ENCODE results near the gene IL17RD.

IL17RD gene

GRCh38 chr3:57164657-57165573, at the start of gene IL17RD:
IL17RD (minus strand) TSS chr3:57165353; CDS start chr3:57165286, 67 bp downstream.
- DNase-seq (ENCODE audit: low read depth in 3 of 3), result peak; percentile 13 to 33 (median 28)

GRCh38 chr3:57206423-57206822, 41.3 kb upstream of the IL17RD start:
- DNase-seq (ENCODE audit: low read depth in 3 of 3), result no peak

GRCh38 chr3:57199895-57200297, 34.7 kb upstream of the IL17RD start, which contains the start of gene HESX1:
HESX1 (minus strand) TSS chr3:57199978; CDS start chr3:57199918, 60 bp downstream.
- no peak for DNase-seq (ENCODE audit: low read depth in 3 of 3)

DNA sequence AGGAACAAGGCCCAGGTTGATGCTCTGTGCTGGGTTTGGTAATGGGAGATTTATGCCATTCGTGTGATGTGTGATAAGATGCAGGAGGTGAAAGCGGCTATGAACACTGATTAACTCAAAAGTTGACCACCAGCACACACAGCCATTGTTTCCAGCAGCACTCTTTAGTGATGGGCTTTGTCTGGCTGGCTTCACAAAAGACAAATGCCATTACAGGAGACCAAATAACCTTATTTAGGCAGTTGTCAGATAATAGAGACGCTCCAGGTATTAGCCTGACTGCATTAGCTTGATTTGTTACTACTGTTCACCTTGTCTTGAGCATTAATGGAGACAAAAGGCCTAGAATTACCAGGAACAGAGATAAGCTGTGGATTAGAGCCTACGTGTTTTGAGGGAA, 29.5 kb upstream of the IL17RD start:
- no peak for DNase-seq (ENCODE audit: low read depth in 3 of 3)

- no peak for DNase-seq (ENCODE audit: low read depth in 3 of 3)
Observed at GRCh38 chr3:57192028-57192427, 26.9 kb upstream of the IL17RD start.

GRCh38 chr3:57184526-57184925, 19.4 kb upstream of the IL17RD start:
- DNase-seq (ENCODE audit: low read depth in 3 of 3), result no peak

DNA sequence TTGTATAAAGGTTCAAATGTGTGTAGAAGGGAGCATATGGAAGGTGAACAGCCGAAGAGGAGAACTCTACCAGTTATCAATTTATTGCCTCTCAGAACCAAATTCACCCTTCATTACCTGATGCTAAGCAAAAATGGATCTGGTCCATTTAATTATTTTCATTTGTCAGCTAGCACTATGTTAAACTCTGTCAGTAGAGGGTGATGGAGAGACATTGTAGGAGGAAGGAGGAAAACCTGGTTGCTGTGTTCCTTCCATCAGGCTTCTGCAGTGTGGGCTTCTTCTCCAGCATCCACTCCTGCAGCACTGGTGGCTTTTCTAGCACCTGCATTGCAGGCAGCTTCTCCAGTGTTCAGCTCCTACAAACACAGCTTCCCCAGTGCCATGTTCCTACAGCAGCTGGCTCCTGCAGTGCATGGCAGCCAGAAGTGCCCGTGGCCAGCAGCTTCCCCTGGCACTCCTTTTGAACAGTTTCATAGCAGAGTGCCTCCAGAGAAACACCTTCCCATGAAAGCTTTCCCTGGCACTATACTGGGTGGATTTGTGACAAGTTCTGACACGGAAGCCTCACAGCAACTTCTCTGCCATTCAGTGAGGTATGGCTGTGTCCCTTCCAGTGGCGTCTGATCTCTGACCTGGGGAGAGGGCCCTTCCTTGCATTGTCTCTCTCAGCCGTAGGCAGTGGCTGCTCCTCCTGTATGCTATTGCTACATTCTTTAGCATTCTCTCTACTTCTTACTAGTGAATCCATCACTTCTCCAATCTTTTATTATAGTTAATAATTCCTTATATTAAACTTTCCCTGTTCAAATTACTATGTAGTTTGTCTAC, 14.6 kb upstream of the IL17RD start:
- no peak for DNase-seq (ENCODE audit: low read depth in 3 of 3)

GRCh38 chr3:57176045-57176444, 10.9 kb upstream of the IL17RD start:
- no peak for DNase-seq (ENCODE audit: low read depth in 3 of 3)

DNA sequence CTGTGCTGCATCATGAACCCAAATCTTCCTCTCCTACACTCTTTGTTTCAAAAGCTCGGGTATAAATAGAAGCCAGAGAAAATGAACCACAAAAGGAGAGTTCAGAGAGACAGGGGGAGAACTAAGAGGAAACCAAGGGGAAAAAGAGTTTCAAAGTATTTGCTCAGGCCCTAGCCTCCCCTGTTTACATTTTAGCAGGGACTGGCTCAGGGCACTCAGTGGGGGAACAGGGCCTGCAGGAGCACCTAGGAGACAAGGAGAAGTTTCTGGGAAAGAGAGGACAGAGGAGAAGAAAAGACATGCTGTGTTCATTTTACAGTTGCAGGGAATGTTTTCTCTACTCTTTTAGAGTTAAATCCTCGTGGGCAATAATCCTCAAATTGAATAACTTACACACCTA, 8.5 kb upstream of the IL17RD start:
- DNase-seq (ENCODE audit: low read depth in 3 of 3), result no peak

DNA sequence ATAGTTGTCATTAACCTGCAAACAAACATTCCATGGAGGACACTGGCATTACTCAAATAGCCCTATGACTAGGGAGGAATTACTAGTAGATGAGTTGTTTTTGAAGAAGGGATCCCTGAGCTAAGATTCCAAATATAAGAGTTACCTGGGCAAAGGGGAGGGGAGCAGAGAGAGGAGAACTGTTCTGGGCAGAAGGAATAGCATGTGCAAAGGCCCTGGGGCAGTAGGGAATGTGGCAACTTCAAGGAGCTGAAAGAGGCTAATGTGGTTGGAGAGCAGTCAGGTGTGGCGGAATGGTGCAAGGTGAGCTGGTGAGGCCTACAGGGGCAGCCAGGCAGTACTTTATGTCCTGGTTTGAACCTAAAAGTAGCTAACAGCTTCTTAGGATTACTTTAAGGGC, 5.8 kb upstream of the IL17RD start:
- DNase-seq (ENCODE audit: low read depth in 3 of 3), result no peak

GRCh38 chr3:57169872-57170623, 4.9 kb upstream of the IL17RD start:
- DNase-seq (ENCODE audit: low read depth in 3 of 3), result peak; percentile 18 to 36 (median 30)

- DNase-seq (ENCODE audit: low read depth in 3 of 3), result no peak
Observed at GRCh38 chr3:57169108-57169507, 4.0 kb upstream of the IL17RD start.

DNA sequence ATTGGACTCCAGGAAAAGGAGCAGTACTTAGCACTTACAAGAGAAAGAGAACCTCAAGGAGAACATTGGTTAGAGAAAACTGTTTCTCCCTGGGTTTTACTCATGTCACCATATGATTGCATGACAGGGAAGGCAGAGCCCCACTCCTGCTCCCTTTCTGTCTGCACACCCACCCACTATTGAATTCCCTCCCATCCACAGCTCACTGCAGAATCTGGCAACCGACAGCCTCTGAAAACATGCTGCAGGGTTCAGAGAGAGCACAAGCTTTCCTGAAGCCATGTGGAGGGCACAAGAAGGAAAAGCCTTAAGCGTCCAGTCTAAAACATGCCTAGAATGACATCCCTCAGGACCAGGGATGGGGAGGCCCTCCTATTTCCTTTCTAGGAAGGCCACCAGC, 3.0 kb upstream of the IL17RD start:
- DNase-seq (ENCODE audit: low read depth in 3 of 3), result no peak

- DNase-seq (ENCODE audit: low read depth in 3 of 3), result no peak
Observed at GRCh38 chr3:57166660-57167059, 1.5 kb upstream of the IL17RD start.

GRCh38 chr3:57165641-57166040, 488 bp upstream of the IL17RD start:
- DNase-seq (ENCODE audit: low read depth in 3 of 3), result no peak

DNA sequence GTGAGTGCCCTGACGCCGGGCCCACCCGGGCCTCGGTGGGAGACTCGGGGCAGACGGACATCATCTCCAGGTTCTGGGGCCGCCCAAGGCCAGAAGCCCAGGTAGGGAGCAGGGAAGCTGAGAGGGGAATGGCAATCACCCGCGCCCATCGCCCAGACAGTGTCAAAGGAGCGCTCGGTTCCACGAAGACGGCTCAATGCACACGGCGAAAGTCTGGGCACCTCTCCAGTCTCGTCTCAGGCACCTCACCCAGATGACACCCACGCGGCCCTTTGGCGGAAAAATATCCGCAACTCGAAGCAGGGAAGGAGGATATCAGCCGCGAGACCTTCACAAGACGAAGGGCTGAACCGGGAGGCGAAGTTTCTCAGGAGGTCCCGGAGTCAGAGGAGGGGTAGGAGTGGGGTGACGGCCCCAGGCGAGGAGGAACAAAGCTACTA, 916 bp downstream of the IL17RD start:
- no peak for DNase-seq (ENCODE audit: low read depth in 3 of 3)

- no peak for DNase-seq (ENCODE audit: low read depth in 3 of 3)
Observed at GRCh38 chr3:57163751-57164150, 1.4 kb downstream of the IL17RD start.

- DNase-seq (ENCODE audit: low read depth in 3 of 3), result no peak
Observed at GRCh38 chr3:57161915-57162314, 3.2 kb downstream of the IL17RD start.

GRCh38 chr3:57160765-57161538, 4.2 kb downstream of the IL17RD start:
- DNase-seq (ENCODE audit: low read depth in 3 of 3), result no peak

DNA sequence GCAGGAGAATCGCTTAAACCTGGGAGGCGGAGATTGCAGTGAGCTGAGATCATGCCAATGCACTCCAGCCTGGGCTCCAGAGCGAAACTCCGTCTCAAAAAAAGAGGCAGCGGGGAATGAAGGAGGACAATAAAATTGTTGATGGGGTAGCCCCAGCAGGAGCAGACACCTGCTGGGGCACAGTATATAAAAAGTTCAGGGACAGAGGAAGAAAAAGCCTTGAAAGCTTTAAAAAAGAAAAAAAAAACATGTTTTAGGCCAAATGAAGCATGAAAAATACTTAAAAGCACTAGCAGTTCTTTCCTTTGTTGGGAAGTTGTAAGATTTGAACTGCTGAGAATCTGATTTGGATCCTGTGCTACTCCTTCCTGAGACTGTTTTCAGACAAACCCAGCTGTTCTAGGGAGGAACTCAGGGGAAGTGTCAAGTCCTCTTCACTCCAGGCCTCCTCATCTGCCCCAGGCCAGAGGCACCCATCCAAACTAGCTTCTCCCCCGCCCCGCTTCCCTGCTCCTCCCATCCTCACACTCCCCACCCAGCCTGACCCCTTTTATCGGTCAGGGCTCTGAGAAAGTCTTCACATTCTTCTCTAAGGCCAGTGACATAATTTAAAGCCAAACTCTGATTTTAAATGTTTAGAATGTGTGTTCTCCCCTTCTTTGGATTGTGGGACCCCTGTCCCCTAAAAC, 4.9 kb downstream of the IL17RD start:
- no peak for DNase-seq (ENCODE audit: low read depth in 3 of 3)
